ENCODE results near the gene ADAM22. TPM values are rescaled to one million over a fixed set of nuclear protein-coding genes. Genes with fewer than 3 reads are reported as not detected.

Gene ADAM22
- polyA plus RNA-seq, 2 of the 4 experiments (the other 2 are of a cell fraction) = 0.53 to 0.59 TPM

DNA sequence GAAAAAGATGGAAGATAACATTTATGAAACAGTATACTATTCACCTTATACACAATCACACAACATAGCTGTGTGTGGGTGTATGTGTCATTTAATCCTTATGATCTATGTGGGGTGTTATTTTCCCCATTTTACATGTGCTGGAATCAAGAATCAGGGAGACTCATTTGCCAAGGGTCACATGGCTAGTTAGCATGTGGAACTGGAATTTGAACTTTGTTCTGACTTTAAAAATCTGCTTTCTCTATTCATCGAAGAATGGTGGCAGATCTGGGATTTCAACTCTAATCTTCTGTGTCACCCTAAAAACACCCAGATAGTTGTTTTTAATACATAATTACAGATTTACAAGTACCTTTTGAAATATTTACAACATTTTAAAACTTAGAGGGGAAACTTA lies 65.2 kb downstream of the ADAM22 start (continued):
- TF ChIP-seq FOSL2 (IDR thresholded peaks at IDR 0.05) (no peak), FOSL2 (CRISPR knock-in tag; IDR thresholded peaks at IDR 0.05) (no peak), NPAS2 (CRISPR knock-in tag; IDR thresholded peaks at IDR 0.05; ENCODE audit: borderline replicate concordance) (no peak), POLR2AphosphoS2 (conservative IDR thresholded peaks at IDR 0.05; ENCODE audit: low read length) (no peak), TFCP2L1 (CRISPR knock-in tag; IDR thresholded peaks at IDR 0.05) (no peak), HDAC2 (IDR thresholded peaks at IDR 0.05) (no peak)

DNA sequence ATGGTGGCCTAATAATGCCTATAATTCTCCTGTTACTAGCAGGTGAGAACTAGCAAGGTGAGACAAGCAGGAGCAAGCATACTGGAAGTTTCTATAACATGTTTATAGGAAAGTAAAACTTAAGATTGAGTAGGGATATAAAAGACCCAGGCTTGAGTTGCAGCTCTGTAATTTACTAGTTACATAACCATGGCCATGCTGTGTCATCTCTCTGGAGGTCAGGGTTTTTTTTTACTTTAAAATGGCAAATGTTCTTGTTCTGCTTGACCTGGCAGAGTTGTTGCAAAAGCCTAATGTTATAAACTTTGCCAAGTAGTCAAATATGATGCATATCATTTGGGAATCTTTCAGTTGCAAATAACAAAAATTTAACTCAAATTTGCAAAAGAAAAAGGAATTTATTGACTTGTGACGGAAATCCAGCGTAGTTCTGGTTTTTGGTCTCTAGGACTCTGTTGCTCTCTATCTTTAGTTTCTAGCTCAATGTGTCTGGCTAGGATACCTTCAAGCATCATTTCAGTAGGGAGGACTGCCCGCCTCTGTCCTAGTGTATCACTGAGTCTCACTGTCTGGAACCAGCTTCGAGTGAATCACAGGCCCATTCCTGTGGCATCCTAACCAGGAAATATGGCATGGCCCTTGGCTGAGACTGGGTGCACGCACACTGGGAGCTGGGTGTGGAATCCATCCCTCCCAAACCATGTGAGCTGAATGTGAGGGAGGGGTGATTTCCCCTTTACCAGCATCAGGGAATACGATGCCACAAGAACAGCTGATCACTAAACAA lies 67.9 kb downstream of the ADAM22 start:
- TF ChIP-seq, protein P1, sequence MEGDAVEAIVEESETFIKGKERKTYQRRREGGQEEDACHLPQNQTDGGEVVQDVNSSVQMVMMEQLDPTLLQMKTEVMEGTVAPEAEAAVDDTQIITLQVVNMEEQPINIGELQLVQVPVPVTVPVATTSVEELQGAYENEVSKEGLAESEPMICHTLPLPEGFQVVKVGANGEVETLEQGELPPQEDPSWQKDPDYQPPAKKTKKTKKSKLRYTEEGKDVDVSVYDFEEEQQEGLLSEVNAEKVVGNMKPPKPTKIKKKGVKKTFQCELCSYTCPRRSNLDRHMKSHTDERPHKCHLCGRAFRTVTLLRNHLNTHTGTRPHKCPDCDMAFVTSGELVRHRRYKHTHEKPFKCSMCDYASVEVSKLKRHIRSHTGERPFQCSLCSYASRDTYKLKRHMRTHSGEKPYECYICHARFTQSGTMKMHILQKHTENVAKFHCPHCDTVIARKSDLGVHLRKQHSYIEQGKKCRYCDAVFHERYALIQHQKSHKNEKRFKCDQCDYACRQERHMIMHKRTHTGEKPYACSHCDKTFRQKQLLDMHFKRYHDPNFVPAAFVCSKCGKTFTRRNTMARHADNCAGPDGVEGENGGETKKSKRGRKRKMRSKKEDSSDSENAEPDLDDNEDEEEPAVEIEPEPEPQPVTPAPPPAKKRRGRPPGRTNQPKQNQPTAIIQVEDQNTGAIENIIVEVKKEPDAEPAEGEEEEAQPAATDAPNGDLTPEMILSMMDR (IDR thresholded peaks at IDR 0.05) = no peak
- TF ChIP-seq HOXB13 (CRISPR knock-in tag; IDR thresholded peaks at IDR 0.05; ENCODE audit: low read depth) (no peak), MAZ (IDR thresholded peaks at IDR 0.05; ENCODE audit: borderline replicate concordance, low read depth, low read length) (no peak), HOXA7 (CRISPR knock-in tag; IDR thresholded peaks at IDR 0.05) (no peak), POLR2A (IDR thresholded peaks at IDR 0.05; ENCODE audit: low read length) (no peak), MYC (IDR thresholded peaks at IDR 0.05; ENCODE audit: borderline replicate concordance, low read length) (no peak), CHD2 (IDR thresholded peaks at IDR 0.05; ENCODE audit: low read length, partially characterized antibody) (no peak)
- TF ChIP-seq, protein P2, sequence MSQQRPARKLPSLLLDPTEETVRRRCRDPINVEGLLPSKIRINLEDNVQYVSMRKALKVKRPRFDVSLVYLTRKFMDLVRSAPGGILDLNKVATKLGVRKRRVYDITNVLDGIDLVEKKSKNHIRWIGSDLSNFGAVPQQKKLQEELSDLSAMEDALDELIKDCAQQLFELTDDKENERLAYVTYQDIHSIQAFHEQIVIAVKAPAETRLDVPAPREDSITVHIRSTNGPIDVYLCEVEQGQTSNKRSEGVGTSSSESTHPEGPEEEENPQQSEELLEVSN (IDR thresholded peaks at IDR 0.05; ENCODE audit: borderline replicate concordance, low read depth) = no peak
- TF ChIP-seq, protein P3, sequence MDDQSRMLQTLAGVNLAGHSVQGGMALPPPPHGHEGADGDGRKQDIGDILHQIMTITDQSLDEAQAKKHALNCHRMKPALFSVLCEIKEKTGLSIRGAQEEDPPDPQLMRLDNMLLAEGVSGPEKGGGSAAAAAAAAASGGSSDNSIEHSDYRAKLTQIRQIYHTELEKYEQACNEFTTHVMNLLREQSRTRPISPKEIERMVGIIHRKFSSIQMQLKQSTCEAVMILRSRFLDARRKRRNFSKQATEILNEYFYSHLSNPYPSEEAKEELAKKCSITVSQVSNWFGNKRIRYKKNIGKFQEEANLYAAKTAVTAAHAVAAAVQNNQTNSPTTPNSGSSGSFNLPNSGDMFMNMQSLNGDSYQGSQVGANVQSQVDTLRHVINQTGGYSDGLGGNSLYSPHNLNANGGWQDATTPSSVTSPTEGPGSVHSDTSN (IDR thresholded peaks at IDR 0.05) = no peak
- FAIRE-seq (no peak), ATAC-seq (no peak), DNase-seq (ENCODE audit: low read depth in 1 of 2, low spot score in 1 of 2) (no peak)
- Histone ChIP-seq H3K4me1 (no peaks in the 10 kb centered on the region), H3K9me3 (no peaks in the 10 kb centered on the region), H3K4me3 (no peak overlapping the region), H3K27ac (no peak overlapping the region), H3K4me2 (no peak overlapping the region)
- ChIA-PET POLR2A (no interaction called here), CTCF (no interaction called here)
- WGBS (ENCODE audit: missing lambda C conversion rate) = 50% methylated on average over 6 of the region's 6 CpGs

DNA sequence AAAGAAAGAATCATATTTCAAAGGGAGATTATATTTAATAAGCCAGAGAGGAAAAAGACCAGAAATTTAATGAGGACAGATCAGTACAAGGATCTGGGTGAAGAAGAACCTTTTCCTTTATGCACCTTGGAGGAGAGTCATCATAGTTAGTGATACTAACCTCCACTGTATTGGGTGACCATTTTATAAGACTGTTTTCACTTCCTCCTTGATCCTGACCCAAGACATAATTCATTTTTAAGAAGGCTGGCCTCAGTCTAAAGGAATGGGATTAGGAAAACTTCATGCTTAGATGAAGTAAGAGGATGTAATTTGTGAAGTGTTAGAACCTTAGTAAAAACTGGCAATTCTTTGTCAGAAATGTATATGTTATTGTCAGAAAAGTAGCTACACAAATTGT lies 68.6 kb downstream of the ADAM22 start:
- ChIA-PET CTCF (no interaction called here), POLR2A (no interaction called here)
- no peak overlapping the region for H3K27ac ChIP-seq
- no peaks in the 10 kb centered on the region for H3K4me1 ChIP-seq
- no peak overlapping the region for H3K4me2 ChIP-seq
- no peak overlapping the region for H3K4me3 ChIP-seq
- no peak for ATAC-seq
- H3K9me3 ChIP-seq = no peaks in the 10 kb centered on the region
- TF ChIP-seq CHD4 (IDR thresholded peaks at IDR 0.05; ENCODE audit: borderline replicate concordance) (no peak), GATA3 (IDR thresholded peaks at IDR 0.05; ENCODE audit: borderline replicate concordance) (no peak), TP53 (CRISPR knock-in tag; IDR thresholded peaks at IDR 0.05) (no peak), ZNF302 (CRISPR knock-in tag; IDR thresholded peaks at IDR 0.05) (no peak), NPAS2 (CRISPR knock-in tag; IDR thresholded peaks at IDR 0.05; ENCODE audit: borderline replicate concordance) (no peak), KDM5A (IDR thresholded peaks at IDR 0.05) (no peak), HDAC2 (IDR thresholded peaks at IDR 0.05) (no peak), EHF (CRISPR knock-in tag; IDR thresholded peaks at IDR 0.05) (no peak), POLR2AphosphoS2 (conservative IDR thresholded peaks at IDR 0.05; ENCODE audit: low read length) (no peak), CBX2 (IDR thresholded peaks at IDR 0.05; ENCODE audit: borderline replicate concordance, low read depth) (no peak), SMC3 (IDR thresholded peaks at IDR 0.05) (no peak), CEBPB (IDR thresholded peaks at IDR 0.05) (no peak), RNF2 (IDR thresholded peaks at IDR 0.05; ENCODE audit: borderline replicate concordance, low read depth) (no peak), ESRRA (IDR thresholded peaks at IDR 0.05; ENCODE audit: borderline replicate concordance, low read length) (no peak)
- TF ChIP-seq, protein P4, sequence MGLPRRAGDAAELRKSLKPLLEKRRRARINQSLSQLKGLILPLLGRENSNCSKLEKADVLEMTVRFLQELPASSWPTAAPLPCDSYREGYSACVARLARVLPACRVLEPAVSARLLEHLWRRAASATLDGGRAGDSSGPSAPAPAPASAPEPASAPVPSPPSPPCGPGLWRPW (IDR thresholded peaks at IDR 0.05) = no peak
- TF ChIP-seq, protein P2 (IDR thresholded peaks at IDR 0.05; ENCODE audit: borderline replicate concordance, low read depth) = no peak
- TF ChIP-seq, protein P5, sequence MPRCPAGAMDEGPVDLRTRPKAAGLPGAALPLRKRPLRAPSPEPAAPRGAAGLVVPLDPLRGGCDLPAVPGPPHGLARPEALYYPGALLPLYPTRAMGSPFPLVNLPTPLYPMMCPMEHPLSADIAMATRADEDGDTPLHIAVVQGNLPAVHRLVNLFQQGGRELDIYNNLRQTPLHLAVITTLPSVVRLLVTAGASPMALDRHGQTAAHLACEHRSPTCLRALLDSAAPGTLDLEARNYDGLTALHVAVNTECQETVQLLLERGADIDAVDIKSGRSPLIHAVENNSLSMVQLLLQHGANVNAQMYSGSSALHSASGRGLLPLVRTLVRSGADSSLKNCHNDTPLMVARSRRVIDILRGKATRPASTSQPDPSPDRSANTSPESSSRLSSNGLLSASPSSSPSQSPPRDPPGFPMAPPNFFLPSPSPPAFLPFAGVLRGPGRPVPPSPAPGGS (IDR thresholded peaks at IDR 0.05) = no peak
- TF ChIP-seq, protein P1 (IDR thresholded peaks at IDR 0.05) = no peak
- no peak for DNase-seq (ENCODE audit: low read depth in 1 of 2, low spot score in 1 of 2)
- FAIRE-seq = no peak

Data from A549 (cell line).